SJSA1 (cell line): Measurements from ENCODE around the gene VPS35L. TPM values are rescaled to one million over a fixed set of nuclear protein-coding genes. Genes with fewer than 3 reads are reported as not detected.
A peak's percentile ranks its signal among the peaks of the same experiment; 100 is the strongest.

Experiments
- DNase-seq, 2 experiments: peaks; one replicate each; pipeline ENCODE4 v3.0.0-alpha.2; 2015 to 2020; ENCODE audit warnings: low spot score in 2 of 2, low read depth in 1 of 2
- H3K27ac ChIP-seq: fragments of 250-450 bp; sonication (Bioruptor Pico); 2 replicates; pipeline ENCODE4 v1.5.1; 2020; ENCODE audit warnings: mild to moderate bottlenecking, moderate library complexity
- H3K27me3 ChIP-seq: fragments of 250-450 bp; sonication (Bioruptor Pico); replicated peaks from 2 replicates; pipeline ENCODE4 v1.5.1; 2020; ENCODE audit warnings: mild to moderate bottlenecking, moderate library complexity
- H3K36me3 ChIP-seq: fragments of 250-450 bp; sonication (Bioruptor Pico); 2 replicates; pipeline ENCODE4 v1.5.1; 2020; ENCODE audit warnings: mild to moderate bottlenecking
- H3K4me1 ChIP-seq: fragments of 250-450 bp; sonication (Bioruptor Pico); replicated peaks from 2 replicates; pipeline ENCODE4 v1.6.1; 2021; ENCODE audit warnings: mild to moderate bottlenecking
- H3K4me3 ChIP-seq: fragments of 250-450 bp; sonication (Bioruptor Pico); 2 replicates; pipeline ENCODE4 v1.5.1; 2020; ENCODE audit warnings: mild to moderate bottlenecking
- H3K9me3 ChIP-seq: fragments of 250-450 bp; sonication (Bioruptor Pico); replicated peaks from 2 replicates; pipeline ENCODE4 v1.5.1; 2020; ENCODE audit warnings: mild to moderate bottlenecking
- total RNA-seq: library from RNA; depleted of rRNA; stranded (reverse); fragments of >200 nt; shearing (Covaris generic); gene quantifications from 2 replicates; pipeline ENCODE4 v1.2.3, GENCODE V29; 2014

Gene VPS35L
- total RNA-seq, 1 experiment from 2014 or later, result 20.9 TPM

GRCh38 chr16:19555938-19556771, 652 bp downstream of the VPS35L start:
- H3K4me3 ChIP-seq, result peak overlapping the region; percentile 59
- no peaks in the 10 kb centered on the region for H3K9me3 ChIP-seq
- H3K4me1 ChIP-seq, result peaks cover 9% of the 10 kb centered on the region
- no peaks in the 10 kb centered on the region for H3K27me3 ChIP-seq
- H3K27ac ChIP-seq, result peak overlapping the region; percentile 74
- H3K36me3 ChIP-seq, result peaks cover 6% of the 10 kb centered on the region; the same call in 1 of the 2 replicates
- DNase-seq, result peak; percentile 64 to 70

GRCh38 chr16:19559242-19559910, 3.9 kb downstream of the VPS35L start:
- Histone ChIP-seq H3K9me3 (no peaks in the 10 kb centered on the region), H3K36me3 (peaks cover 4% of the 10 kb centered on the region; the same call in 1 of the 2 replicates), H3K27me3 (no peaks in the 10 kb centered on the region), H3K4me3 (no peak overlapping the region), H3K4me1 (peaks cover 9% of the 10 kb centered on the region), H3K27ac (no peak overlapping the region)
- DNase-seq, result peak in 1 of 2 experiments; percentile 48

GRCh38 chr16:19560078-19560477, 4.6 kb downstream of the VPS35L start:
- H3K4me1 ChIP-seq, result peaks cover 5% of the 10 kb centered on the region; the same call in 1 of the 2 replicates
- no peaks in the 10 kb centered on the region for H3K9me3 ChIP-seq
- no peak for DNase-seq
- H3K27me3 ChIP-seq, result no peaks in the 10 kb centered on the region
- no peak overlapping the region for H3K4me3 ChIP-seq
- H3K27ac ChIP-seq, result no peak overlapping the region
- H3K36me3 ChIP-seq, result peaks cover 6% of the 10 kb centered on the region

GRCh38 chr16:19563377-19563776, 7.9 kb downstream of the VPS35L start:
- no peak for DNase-seq
- no peak overlapping the region for H3K27ac ChIP-seq
- no peaks in the 10 kb centered on the region for H3K27me3 ChIP-seq
- peaks cover 31% of the 10 kb centered on the region for H3K36me3 ChIP-seq
- no peaks in the 10 kb centered on the region for H3K9me3 ChIP-seq
- no peak overlapping the region for H3K4me3 ChIP-seq
- no peaks in the 10 kb centered on the region for H3K4me1 ChIP-seq

- H3K36me3 ChIP-seq, result peaks cover 34% of the 10 kb centered on the region
- H3K4me3 ChIP-seq, result no peak overlapping the region
These were observed 10.9 kb downstream of the VPS35L start for GRCh38 chr16:19566362-19566761.

GRCh38 chr16:19567560-19567959, 12.1 kb downstream of the VPS35L start:
- DNase-seq, result no peak
- H3K27ac ChIP-seq, result no peak overlapping the region
- no peaks in the 10 kb centered on the region for H3K27me3 ChIP-seq
- H3K9me3 ChIP-seq, result no peaks in the 10 kb centered on the region
- H3K4me1 ChIP-seq, result no peaks in the 10 kb centered on the region
- H3K4me3 ChIP-seq, result no peak overlapping the region
- H3K36me3 ChIP-seq, result peaks cover 43% of the 10 kb centered on the region

More at GRCh38 chr16:19566362-19566761, 10.9 kb downstream of the VPS35L start:
- Histone ChIP-seq H3K27me3 (no peaks in the 10 kb centered on the region), H3K9me3 (no peaks in the 10 kb centered on the region), H3K27ac (no peak overlapping the region), H3K4me1 (no peaks in the 10 kb centered on the region)
- no peak for DNase-seq

GRCh38 chr16:19573997-19574396, 18.5 kb downstream of the VPS35L start:
- Histone ChIP-seq H3K36me3 (peaks cover 60% of the 10 kb centered on the region), H3K4me1 (no peaks in the 10 kb centered on the region), H3K4me3 (no peak overlapping the region), H3K9me3 (no peaks in the 10 kb centered on the region), H3K27me3 (no peaks in the 10 kb centered on the region), H3K27ac (no peak overlapping the region)
- no peak for DNase-seq

GRCh38 chr16:19574615-19575014, 19.1 kb downstream of the VPS35L start:
- Histone ChIP-seq H3K9me3 (no peaks in the 10 kb centered on the region), H3K4me3 (no peak overlapping the region), H3K27ac (no peak overlapping the region), H3K36me3 (peaks cover 66% of the 10 kb centered on the region), H3K4me1 (no peaks in the 10 kb centered on the region), H3K27me3 (no peaks in the 10 kb centered on the region)
- no peak for DNase-seq

GRCh38 chr16:19578378-19578971, 23.0 kb downstream of the VPS35L start:
- H3K4me1 ChIP-seq, result no peaks in the 10 kb centered on the region
- no peak overlapping the region for H3K4me3 ChIP-seq
- peaks cover 75% of the 10 kb centered on the region for H3K36me3 ChIP-seq
- no peak for DNase-seq
- H3K27ac ChIP-seq, result no peak overlapping the region
- H3K27me3 ChIP-seq, result no peaks in the 10 kb centered on the region
- H3K9me3 ChIP-seq, result no peaks in the 10 kb centered on the region

GRCh38 chr16:19582050-19582831, 26.7 kb downstream of the VPS35L start:
- Histone ChIP-seq H3K27me3 (no peaks in the 10 kb centered on the region), H3K4me3 (no peak overlapping the region), H3K27ac (no peak overlapping the region), H3K9me3 (no peaks in the 10 kb centered on the region), H3K36me3 (peaks cover 69% of the 10 kb centered on the region), H3K4me1 (no peaks in the 10 kb centered on the region)
- no peak for DNase-seq

- no peaks in the 10 kb centered on the region for H3K27me3 ChIP-seq
- H3K36me3 ChIP-seq, result peaks cover 57% of the 10 kb centered on the region
- H3K4me3 ChIP-seq, result no peak overlapping the region
- H3K27ac ChIP-seq, result no peak overlapping the region
- H3K4me1 ChIP-seq, result no peaks in the 10 kb centered on the region
- DNase-seq, result peak in 1 of 2 experiments; percentile 20
- H3K9me3 ChIP-seq, result no peaks in the 10 kb centered on the region
These were observed 28.3 kb downstream of the VPS35L start for GRCh38 chr16:19583665-19584300.

GRCh38 chr16:19588661-19589060, 33.2 kb downstream of the VPS35L start:
- DNase-seq, result no peak
- Histone ChIP-seq H3K27ac (no peak overlapping the region), H3K4me3 (no peak overlapping the region), H3K4me1 (no peaks in the 10 kb centered on the region), H3K36me3 (peaks cover 26% of the 10 kb centered on the region), H3K27me3 (no peaks in the 10 kb centered on the region), H3K9me3 (no peaks in the 10 kb centered on the region)

- H3K4me3 ChIP-seq, result no peak overlapping the region
- no peaks in the 10 kb centered on the region for H3K4me1 ChIP-seq
- H3K36me3 ChIP-seq, result peaks cover 21% of the 10 kb centered on the region
- H3K27me3 ChIP-seq, result no peaks in the 10 kb centered on the region
- H3K27ac ChIP-seq, result no peak overlapping the region
- H3K9me3 ChIP-seq, result no peaks in the 10 kb centered on the region
- no peak for DNase-seq
These were observed 33.6 kb downstream of the VPS35L start for GRCh38 chr16:19589106-19589505.
